Measurements from ENCODE around the gene DDIAS. TPM values are rescaled to one million over a fixed set of nuclear protein-coding genes. Genes with fewer than 3 reads are reported as not detected.

Gene DDIAS
- total and polyA plus RNA-seq, 2 donors (not counting 1 experiment from before 2014, with no cell fraction given): 1.7 to 3.3 TPM

GRCh38 chr11:82937554-82937953 lies 36.0 kb downstream of the DDIAS start:
- H3K4me1 ChIP-seq (ENCODE audit: control insufficient read depth in 2 of 2, insufficient read depth in 2 of 2, low read length in 2 of 2): peaks cover under 1% of the 10 kb centered on the region in 2 donors
- H3K79me2 ChIP-seq (ENCODE audit: control insufficient read depth, insufficient read depth, low read length): no peaks in the 10 kb centered on the region
- H2AFZ ChIP-seq (ENCODE audit: insufficient read depth, low read depth, low read length, poor library complexity, severe bottlenecking): no peak overlapping the region
- no peak overlapping the region for H3K27ac ChIP-seq (ENCODE audit: low read length in 2 of 2)
- no peaks in the 10 kb centered on the region for H3K9me3 Mint-ChIP-seq (ENCODE audit: insufficient read depth)
- ChIA-PET POLR2A (no interaction called here), CTCF (interaction anchor here (2.0 kb wide), 1 partner anchor 10 kb away, joined by 5 read pairs; no protein-coding TSS in a partner anchor)
- H4K20me1 ChIP-seq (ENCODE audit: control insufficient read depth, insufficient read depth, low read length, poor library complexity, severe bottlenecking): no peaks in the 10 kb centered on the region
- ATAC-seq (ENCODE audit: low read depth): no peak
- DNase-seq: no peak
- no peaks in the 10 kb centered on the region for H3K27me3 ChIP-seq (replicated peaks in 1 of 4; ENCODE audit: control extremely low read depth in 1 of 4, control insufficient read depth in 3 of 4, insufficient read depth in 4 of 4, low read length in 3 of 4)
- H3K27ac Mint-ChIP-seq: no peak overlapping the region
- H3K9ac ChIP-seq (ENCODE audit: low read length): no peak overlapping the region
- intact Hi-C loops (cut with micrococcal nuclease): no loop called here
- H3K4me3 Mint-ChIP-seq: no peak overlapping the region
- H3K36me3 ChIP-seq (replicated peaks in 1 of 2; ENCODE audit: control extremely low read depth in 1 of 2, control insufficient read depth in 1 of 2, extremely low read depth in 1 of 2, insufficient read depth in 2 of 2, low read length in 1 of 2): no peaks in the 10 kb centered on the region
- no peak overlapping the region for H3K4me2 ChIP-seq (replicated peaks; ENCODE audit: low read depth, low read length, poor library complexity, severe bottlenecking)
- H3K4me3 ChIP-seq (ENCODE audit: control extremely low read depth in 1 of 5, extremely low read depth in 1 of 5, insufficient read depth in 1 of 5, low read depth in 2 of 5, low read length in 4 of 5): no peak overlapping the region
- TF ChIP-seq, protein P1, sequence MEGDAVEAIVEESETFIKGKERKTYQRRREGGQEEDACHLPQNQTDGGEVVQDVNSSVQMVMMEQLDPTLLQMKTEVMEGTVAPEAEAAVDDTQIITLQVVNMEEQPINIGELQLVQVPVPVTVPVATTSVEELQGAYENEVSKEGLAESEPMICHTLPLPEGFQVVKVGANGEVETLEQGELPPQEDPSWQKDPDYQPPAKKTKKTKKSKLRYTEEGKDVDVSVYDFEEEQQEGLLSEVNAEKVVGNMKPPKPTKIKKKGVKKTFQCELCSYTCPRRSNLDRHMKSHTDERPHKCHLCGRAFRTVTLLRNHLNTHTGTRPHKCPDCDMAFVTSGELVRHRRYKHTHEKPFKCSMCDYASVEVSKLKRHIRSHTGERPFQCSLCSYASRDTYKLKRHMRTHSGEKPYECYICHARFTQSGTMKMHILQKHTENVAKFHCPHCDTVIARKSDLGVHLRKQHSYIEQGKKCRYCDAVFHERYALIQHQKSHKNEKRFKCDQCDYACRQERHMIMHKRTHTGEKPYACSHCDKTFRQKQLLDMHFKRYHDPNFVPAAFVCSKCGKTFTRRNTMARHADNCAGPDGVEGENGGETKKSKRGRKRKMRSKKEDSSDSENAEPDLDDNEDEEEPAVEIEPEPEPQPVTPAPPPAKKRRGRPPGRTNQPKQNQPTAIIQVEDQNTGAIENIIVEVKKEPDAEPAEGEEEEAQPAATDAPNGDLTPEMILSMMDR (IDR thresholded peaks at IDR 0.05): no peak
- no peak for TF ChIP-seq EZH2 (IDR thresholded peaks at IDR 0.05; ENCODE audit: borderline replicate concordance, insufficient read depth, low read depth, low read length, poor library complexity, severe bottlenecking)
- peaks cover 0 to 3% (median 0%) of the 10 kb centered on the region in 3 donors for H3K9me3 ChIP-seq (ENCODE audit: control extremely low read depth in 1 of 3, control insufficient read depth in 2 of 3, insufficient read depth in 1 of 3, low read length in 2 of 3)
- H3K27me3 Mint-ChIP-seq: no peaks in the 10 kb centered on the region
- no CpG with 5 or more reads among the region's 2 CpGs for WGBS (ENCODE audit: insufficient coverage)
- H3K4me1 Mint-ChIP-seq: peaks cover 5% of the 10 kb centered on the region

GRCh38 chr11:82939456-82939855 lies 37.9 kb downstream of the DDIAS start:
- Histone ChIP-seq H3K4me1 (ENCODE audit: control insufficient read depth in 2 of 2, insufficient read depth in 2 of 2, low read length in 2 of 2) (no peaks in the 10 kb centered on the region), H3K4me2 (replicated peaks; ENCODE audit: low read depth, low read length, poor library complexity, severe bottlenecking) (no peak overlapping the region), H2AFZ (ENCODE audit: insufficient read depth, low read depth, low read length, poor library complexity, severe bottlenecking) (no peak overlapping the region), H3K9me3 (ENCODE audit: control extremely low read depth in 1 of 3, control insufficient read depth in 2 of 3, insufficient read depth in 1 of 3, low read length in 2 of 3) (peaks cover 0 to 7% (median 0%) of the 10 kb centered on the region in 3 donors), H3K9ac (ENCODE audit: low read length) (no peak overlapping the region), H3K79me2 (ENCODE audit: control insufficient read depth, insufficient read depth, low read length) (no peaks in the 10 kb centered on the region), H3K4me3 (ENCODE audit: control extremely low read depth in 1 of 5, extremely low read depth in 1 of 5, insufficient read depth in 1 of 5, low read depth in 2 of 5, low read length in 4 of 5) (no peak overlapping the region), H3K27me3 (replicated peaks in 1 of 4; ENCODE audit: control extremely low read depth in 1 of 4, control insufficient read depth in 3 of 4, insufficient read depth in 4 of 4, low read length in 3 of 4) (no peaks in the 10 kb centered on the region), H4K20me1 (ENCODE audit: control insufficient read depth, insufficient read depth, low read length, poor library complexity, severe bottlenecking) (no peaks in the 10 kb centered on the region), H3K27ac (ENCODE audit: low read length in 2 of 2) (no peak overlapping the region), H3K36me3 (replicated peaks in 1 of 2; ENCODE audit: control extremely low read depth in 1 of 2, control insufficient read depth in 1 of 2, extremely low read depth in 1 of 2, insufficient read depth in 2 of 2, low read length in 1 of 2) (no peaks in the 10 kb centered on the region)
- TF ChIP-seq, protein P1 (IDR thresholded peaks at IDR 0.05): no peak
- TF ChIP-seq EZH2 (IDR thresholded peaks at IDR 0.05; ENCODE audit: borderline replicate concordance, insufficient read depth, low read depth, low read length, poor library complexity, severe bottlenecking): no peak
- Mint-ChIP-seq H3K27ac (no peak overlapping the region), H3K4me1 (peaks cover 2% of the 10 kb centered on the region), H3K9me3 (ENCODE audit: insufficient read depth) (peaks cover 4% of the 10 kb centered on the region), H3K4me3 (no peak overlapping the region), H3K27me3 (no peaks in the 10 kb centered on the region)
- ChIA-PET POLR2A (no interaction called here), CTCF (interaction anchor here (2.0 kb wide), 1 partner anchor 12 kb away, joined by 5 read pairs; no protein-coding TSS in a partner anchor)
- intact Hi-C loops (cut with micrococcal nuclease): no loop called here
- WGBS (ENCODE audit: insufficient coverage): no CpG with 5 or more reads among the region's 2 CpGs
- ATAC-seq (ENCODE audit: low read depth): no peak
- DNase-seq: no peak
